ENCODE data around the gene SCG3.

DNA sequence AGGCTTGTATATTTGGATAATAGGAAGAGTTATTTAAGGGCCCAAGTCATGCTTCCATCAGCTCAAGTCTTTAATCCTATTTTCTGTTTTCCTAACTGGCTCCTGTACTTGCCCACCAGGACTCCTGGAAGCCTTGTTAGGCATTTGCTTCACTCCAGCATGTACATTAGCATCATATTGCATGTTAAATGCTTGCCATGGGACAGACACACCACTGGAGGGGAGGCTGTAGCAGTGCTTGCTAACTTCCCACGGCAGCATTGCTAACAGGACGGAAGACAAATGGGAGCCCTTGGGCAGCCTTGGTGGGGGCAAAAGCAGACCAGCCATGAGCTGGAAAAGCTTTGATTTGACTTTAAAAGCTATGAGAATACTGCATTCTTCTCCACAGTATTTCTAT is 76.1 kb downstream of the SCG3 start:
- TF ChIP-seq, protein P1, sequence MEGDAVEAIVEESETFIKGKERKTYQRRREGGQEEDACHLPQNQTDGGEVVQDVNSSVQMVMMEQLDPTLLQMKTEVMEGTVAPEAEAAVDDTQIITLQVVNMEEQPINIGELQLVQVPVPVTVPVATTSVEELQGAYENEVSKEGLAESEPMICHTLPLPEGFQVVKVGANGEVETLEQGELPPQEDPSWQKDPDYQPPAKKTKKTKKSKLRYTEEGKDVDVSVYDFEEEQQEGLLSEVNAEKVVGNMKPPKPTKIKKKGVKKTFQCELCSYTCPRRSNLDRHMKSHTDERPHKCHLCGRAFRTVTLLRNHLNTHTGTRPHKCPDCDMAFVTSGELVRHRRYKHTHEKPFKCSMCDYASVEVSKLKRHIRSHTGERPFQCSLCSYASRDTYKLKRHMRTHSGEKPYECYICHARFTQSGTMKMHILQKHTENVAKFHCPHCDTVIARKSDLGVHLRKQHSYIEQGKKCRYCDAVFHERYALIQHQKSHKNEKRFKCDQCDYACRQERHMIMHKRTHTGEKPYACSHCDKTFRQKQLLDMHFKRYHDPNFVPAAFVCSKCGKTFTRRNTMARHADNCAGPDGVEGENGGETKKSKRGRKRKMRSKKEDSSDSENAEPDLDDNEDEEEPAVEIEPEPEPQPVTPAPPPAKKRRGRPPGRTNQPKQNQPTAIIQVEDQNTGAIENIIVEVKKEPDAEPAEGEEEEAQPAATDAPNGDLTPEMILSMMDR (optimal IDR thresholded peaks at IDR 0.05 in 1 of 3, IDR thresholded peaks at IDR 0.05 in 1 of 3, conservative IDR thresholded peaks at IDR 0.05 in 1 of 3; ENCODE audit: extremely low read depth in 1 of 3, insufficient read depth in 2 of 3, low read length in 3 of 3) = no peak
- no peak for TF ChIP-seq EZH2 (IDR thresholded peaks at IDR 0.05; ENCODE audit: low read length)
